Pancreas (tissue), 10 donors: ENCODE measurements around the gene SGSM1. TPM values are rescaled to one million over a fixed set of nuclear protein-coding genes. Genes with fewer than 3 reads are reported as not detected.

Experiments used
- ATAC-seq, 4 donors: fragments of 200-7000 bp; cut with Tn5 transposase; one replicate each; pipeline versions ENCODE4 v1.8.0 to v1.9.1; 2020; ENCODE audit warnings: mild to moderate bottlenecking in 4 of 4, moderate library complexity in 4 of 4
- DNase-seq, 6 donors: peaks; one replicate each; pipeline ENCODE4 v3.0.0-alpha.2; 2020
- FAIRE-seq: peaks from 2 replicates; lab custom pipeline; 2012; peaks lifted over from hg19 to GRCh38; lab: Jason Lieb, UNC
- H3K27ac ChIP-seq, 4 donors: fragments of 200-600 bp; sonication (generic); 1 replicate in 3 of 4; 2 replicates in 1 of 4; pipeline versions ENCODE4 v1.5.0 to v1.8.0; 2020
- H3K27me3 ChIP-seq, 4 donors: fragments of 200-600 bp; one replicate each; pipeline ENCODE4 v1.8.0; 2021
- H3K36me3 ChIP-seq, 3 donors: fragments of 200-600 bp; sonication (generic) in 1 of 3; one replicate each; pipeline versions ENCODE4 v1.5.0 to v1.8.0; 2020 to 2021
- H3K4me1 ChIP-seq, 3 donors: fragments of 200-600 bp; one replicate each; pipeline ENCODE4 v1.8.0; 2021
- H3K4me3 ChIP-seq, 4 donors: fragments of 200-600 bp; sonication (generic) in 2 of 4; one replicate each; pipeline versions ENCODE4 v1.5.0 to v1.8.0; 2020 to 2021
- H3K9me3 ChIP-seq, 4 donors: fragments of 200-600 bp; one replicate each; pipeline ENCODE4 v1.8.0; 2021
- CTCF ChIP-seq, 4 donors: fragments of 200-600 bp; sonication (generic) in 3 of 4; IDR thresholded peaks; one replicate each; pipeline versions ENCODE4 v1.5.0 to v1.8.0; 2021; ENCODE audit warnings: antibody characterized with exemption in 4 of 4
- WGBS, 2 donors: extraction: QIAGEN DNeasy Blood & Tissue Kit; methylation state at CpG; one replicate each; pipeline ENCODE4 v1.1.7; 2013; 5-methylcytosine and 5-hydroxymethylcytosine counted together
- intact Hi-C, 3 donors: fragments of 100-400 bp; cut with DNase I; formaldehyde crosslinking; loops; one replicate each; pipeline versions ENCODE4 v1.11.1 to v1.14.2; 2022
- polyA plus RNA-seq, 2 donors: library from polyadenylated mRNA; stranded (reverse); fragments of 200-250 nt; gene quantifications; one replicate each; pipeline ENCODE4 v1.2.3, GENCODE V29; 2013
- total RNA-seq, 6 donors: library from RNA; stranded (reverse); fragmentation: NEBNext Ultra II Directional in 4 of 6; extraction: Animal tissue kit (Norgen Biotek cat#: 25700) in 4 of 6; gene quantifications; one replicate each; pipeline versions ENCODE4 v1.2.1 to v1.2.4, GENCODE V29; 2021 to 2023
- donor health status: healthy with polysubstance abuse.
- donor health status: DM: no; HTN: no; CAD: no; lungs with moderate emphysema.
- donor health status: DM: no; HTN: no; CAD: no.
- donor health status: control.
- donor health status: control.
- donor health status: Bipolar disorder and iron deficiency.
- donor health status: DM: yes; HTN: yes; CAD: no.
- donor health status: DM: no; HTN: no; CAD: no.
- donor health status: DM: no; HTN: no; CAD: no.
- donor health status: DM: yes; HTN: yes; CAD: no.

Gene SGSM1
- total and polyA plus RNA-seq, 8 donors: 1.6 to 5.1 (median 2.5) TPM

DNA sequence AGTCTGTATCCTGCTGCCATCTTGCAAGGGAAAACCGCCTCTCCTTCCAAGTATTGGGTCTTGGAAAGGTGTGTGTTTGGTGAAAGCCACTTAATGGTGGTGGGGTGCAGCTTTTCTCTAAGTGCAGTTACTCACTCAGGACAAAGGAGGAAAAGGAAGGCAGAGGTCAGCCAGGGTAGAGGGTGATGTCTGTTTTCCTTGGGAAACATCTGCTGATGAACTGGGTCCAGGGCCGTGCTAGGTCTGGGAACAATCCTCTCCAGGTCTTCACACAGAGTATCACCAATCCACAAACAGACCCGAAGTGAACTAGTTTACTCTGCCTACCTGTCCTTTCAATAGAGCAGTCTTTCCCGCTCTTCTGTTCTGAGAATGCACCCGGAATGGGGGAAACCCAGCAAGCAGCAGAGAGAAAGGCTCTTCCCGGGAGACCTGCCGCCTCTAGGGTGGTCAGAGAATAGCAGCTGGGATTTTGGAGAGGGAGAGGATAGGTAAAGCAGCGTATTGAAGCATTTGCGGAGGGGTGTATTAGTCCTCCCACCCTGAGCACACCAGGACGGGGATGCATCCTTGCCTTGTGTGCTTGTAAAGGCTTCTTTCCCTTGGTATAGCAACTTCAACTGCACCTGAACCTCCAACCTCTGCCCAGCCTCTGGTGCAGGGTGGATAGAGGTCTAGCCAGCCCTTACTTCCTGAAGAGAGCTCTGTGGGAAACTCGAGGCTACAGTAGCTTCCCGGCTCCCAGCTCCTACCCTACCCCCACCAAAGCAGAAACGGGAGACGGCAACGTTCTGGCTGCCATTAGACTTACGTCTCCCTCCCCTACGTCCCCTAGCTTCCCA, 119.8 kb downstream of the SGSM1 start:
- no peak for FAIRE-seq
- WGBS, 2 donors: 77 to 81% methylated on average over 17 of the region's 17 CpGs
- H3K27me3 ChIP-seq: no peaks in the 10 kb centered on the region
- intact Hi-C loops: no loop called here
- no peaks in the 10 kb centered on the region for H3K9me3 ChIP-seq
- H3K36me3 ChIP-seq: no peaks in the 10 kb centered on the region
- no peak for ATAC-seq
- no peaks in the 10 kb centered on the region for H3K4me1 ChIP-seq
- no peak for DNase-seq
- no peak overlapping the region for H3K27ac ChIP-seq
- no peak overlapping the region for H3K4me3 ChIP-seq
- TF ChIP-seq CTCF (IDR thresholded peaks at IDR 0.05): no peak

GRCh38 chr22:24926428-24926725, 120.4 kb downstream of the SGSM1 start:
- FAIRE-seq (no peak), DNase-seq (no peak), ATAC-seq (no peak)
- WGBS, 2 donors: 87% methylated on average over 3 of the region's 3 CpGs
- Histone ChIP-seq H3K9me3 (no peaks in the 10 kb centered on the region), H3K4me3 (no peak overlapping the region), H3K27me3 (no peaks in the 10 kb centered on the region), H3K4me1 (no peaks in the 10 kb centered on the region), H3K36me3 (no peaks in the 10 kb centered on the region), H3K27ac (no peak overlapping the region)
- intact Hi-C loops: no loop called here
- no peak for TF ChIP-seq CTCF (IDR thresholded peaks at IDR 0.05)

GRCh38 chr22:24926849-24927579, 121.0 kb downstream of the SGSM1 start:
- Histone ChIP-seq H3K27me3 (no peaks in the 10 kb centered on the region), H3K36me3 (no peaks in the 10 kb centered on the region), H3K4me1 (no peaks in the 10 kb centered on the region), H3K9me3 (no peaks in the 10 kb centered on the region), H3K27ac (no peak overlapping the region), H3K4me3 (no peak overlapping the region)
- 92 to 100% methylated on average over 1 of the region's 1 CpG for WGBS, 2 donors
- FAIRE-seq: no peak
- no peak for ATAC-seq
- intact Hi-C loops: no loop called here
- DNase-seq: no peak
- TF ChIP-seq CTCF (IDR thresholded peaks at IDR 0.05): no peak

DNA sequence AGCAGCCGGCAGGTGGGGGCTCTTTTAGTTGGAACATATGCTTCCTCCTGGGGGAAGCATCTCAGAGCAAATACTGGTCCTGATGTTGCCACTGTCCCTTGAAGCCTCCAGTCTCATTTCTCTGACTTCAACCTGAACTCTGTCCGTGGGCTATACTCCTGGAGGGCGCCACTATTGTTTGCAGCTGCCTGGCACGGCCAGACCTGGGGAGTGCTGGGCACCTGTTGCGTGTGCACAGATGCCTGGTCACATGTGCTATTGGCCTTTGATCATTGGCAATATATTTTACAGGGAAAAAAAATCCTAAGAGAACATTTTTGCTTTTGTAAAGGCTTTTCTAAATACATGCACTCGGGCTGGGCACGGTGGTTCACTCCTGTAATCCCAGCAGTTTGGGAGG, 122.3 kb downstream of the SGSM1 start:
- no peak overlapping the region for H3K4me3 ChIP-seq
- H3K36me3 ChIP-seq: no peaks in the 10 kb centered on the region
- WGBS, 2 donors: 88% methylated on average over 7 of the region's 7 CpGs
- DNase-seq (no peak), FAIRE-seq (no peak), ATAC-seq (no peak)
- no peaks in the 10 kb centered on the region for H3K9me3 ChIP-seq
- no peaks in the 10 kb centered on the region for H3K27me3 ChIP-seq
- TF ChIP-seq CTCF (IDR thresholded peaks at IDR 0.05): no peak
- H3K27ac ChIP-seq: no peak overlapping the region
- intact Hi-C loops: no loop called here
- no peaks in the 10 kb centered on the region for H3K4me1 ChIP-seq

GRCh38 chr22:24930678-24931077, 124.7 kb downstream of the SGSM1 start:
- FAIRE-seq (no peak), ATAC-seq (no peak), DNase-seq (no peak)
- no peaks in the 10 kb centered on the region for H3K4me1 ChIP-seq
- no peak overlapping the region for H3K27ac ChIP-seq
- WGBS, 2 donors: 78 to 79% methylated on average over 3 of the region's 3 CpGs
- H3K4me3 ChIP-seq: no peak overlapping the region
- H3K36me3 ChIP-seq: no peaks in the 10 kb centered on the region
- no peaks in the 10 kb centered on the region for H3K27me3 ChIP-seq
- intact Hi-C loops: loop anchor here in 1 of 3 donors (10.0 kb wide), 1 partner anchor 124 kb away; no protein-coding TSS in a partner anchor
- no peak for TF ChIP-seq CTCF (IDR thresholded peaks at IDR 0.05)
- H3K9me3 ChIP-seq: no peaks in the 10 kb centered on the region
